HUDEP-2 (cell line): ENCODE results near the gene ZNF275.
"Not testable (repeated sequence)": the region's sequence is repeated elsewhere in the genome, so short reads cannot be mapped to it uniquely, and the experiment has no call there.

Experiments used
- DNase-seq, 76 experiments: peaks; one replicate each; lab custom pipeline; 2025; ENCODE audit not compliant: unreplicated experiment in 76 of 76; lab: John Stamatoyannopoulos, UW

Gene ZNF275

GRCh38 chrX:153384973-153385372 lies 51.0 kb downstream of the ZNF275 start:
- DNase-seq, result not testable (repeated sequence)

- DNase-seq, result no peak
Measured at GRCh38 chrX:153386097-153386496, 52.1 kb downstream of the ZNF275 start.

GRCh38 chrX:153387345-153387744 lies 53.4 kb downstream of the ZNF275 start:
- DNase-seq, result no peak

- no peak for DNase-seq
Measured at GRCh38 chrX:153387987-153388721, 54.2 kb downstream of the ZNF275 start.

GRCh38 chrX:153388722-153389459 lies 54.9 kb downstream of the ZNF275 start:
- DNase-seq, result no peak

DNA sequence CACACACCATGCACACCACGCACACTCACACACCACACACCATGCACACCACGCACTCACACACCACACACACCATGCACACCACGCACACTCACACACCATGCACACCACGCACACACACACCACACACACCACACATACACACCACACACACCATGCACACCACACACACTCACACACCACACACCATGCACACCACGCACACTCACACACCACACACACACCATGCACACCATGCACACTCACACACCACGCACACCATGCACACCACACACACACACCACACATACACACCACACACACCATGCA lies 55.5 kb downstream of the ZNF275 start:
- DNase-seq, result not testable (repeated sequence)

GRCh38 chrX:153392642-153393321 lies 58.8 kb downstream of the ZNF275 start:
- no peak for DNase-seq

GRCh38 chrX:153394612-153395011 lies 60.7 kb downstream of the ZNF275 start:
- DNase-seq, result no peak

DNA sequence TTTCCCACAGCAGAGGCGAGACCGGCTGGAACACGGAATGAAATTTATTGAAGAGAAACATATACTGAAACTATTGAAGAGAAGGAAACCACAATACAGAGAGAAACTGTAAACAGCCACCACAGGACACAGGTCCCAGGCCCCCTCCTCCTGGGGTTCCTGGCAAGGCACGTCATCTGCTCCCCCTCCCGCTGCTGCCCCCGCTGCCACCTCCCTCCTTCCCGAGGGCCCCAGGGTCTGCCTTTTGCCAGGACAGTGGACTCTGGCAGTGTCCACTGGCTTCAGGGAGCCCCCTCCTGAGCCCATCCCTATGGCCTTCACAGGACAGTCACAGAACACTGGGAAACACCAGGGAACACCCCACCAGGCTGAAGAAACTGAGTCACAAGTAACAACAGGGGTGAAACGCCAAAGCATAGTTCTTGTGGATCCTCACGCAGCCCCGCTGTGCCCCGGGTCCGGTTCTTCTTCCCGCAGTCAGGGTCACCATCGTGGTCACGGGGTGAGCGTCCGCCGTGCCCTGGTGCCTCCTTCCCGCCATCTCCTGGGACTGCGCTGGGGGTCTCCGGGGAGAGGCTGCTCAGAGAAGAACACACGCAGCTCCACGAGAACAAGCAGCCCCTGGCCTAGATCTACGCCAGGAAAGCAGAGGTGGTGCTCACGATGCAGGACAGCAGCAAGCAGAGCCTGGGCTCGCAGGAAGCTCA lies 61.8 kb downstream of the ZNF275 start:
- no peak for DNase-seq

GRCh38 chrX:153396320-153397195 lies 62.6 kb downstream of the ZNF275 start:
- no peak for DNase-seq

DNA sequence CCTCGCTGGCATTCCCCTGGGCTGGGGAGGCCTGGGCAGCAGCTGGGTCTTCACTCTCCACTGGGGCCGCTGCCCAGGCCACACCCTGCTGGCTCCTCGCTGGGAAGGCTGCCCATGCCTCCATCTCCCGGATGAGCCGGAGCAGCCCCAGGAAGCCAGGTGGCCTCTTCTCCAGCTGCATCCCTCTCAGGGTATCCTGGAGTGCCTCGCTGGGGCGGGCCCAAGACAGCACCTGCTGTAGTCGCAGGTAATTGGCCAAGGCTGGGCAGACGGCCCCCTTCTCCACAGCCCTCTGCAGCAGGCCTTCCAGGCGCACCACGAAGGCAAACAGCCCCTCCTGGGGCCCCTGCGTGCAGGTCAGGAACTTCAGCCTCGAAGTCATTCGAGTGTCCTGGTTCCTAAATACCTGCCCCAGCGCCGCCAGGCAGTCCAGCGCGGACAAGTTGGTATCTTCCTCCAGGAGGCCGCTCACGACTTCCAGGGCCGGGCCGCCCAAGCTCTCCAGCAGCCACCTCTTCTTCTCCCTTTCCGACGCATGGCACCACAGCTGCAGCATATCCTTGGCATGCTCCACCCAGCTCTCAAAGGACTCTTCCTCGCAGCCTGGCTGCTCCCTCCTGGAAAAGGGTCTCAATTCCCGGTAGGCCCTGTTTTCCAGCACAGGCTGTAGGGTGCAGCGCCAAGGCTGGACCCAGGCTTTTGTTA lies 63.5 kb downstream of the ZNF275 start:
- DNase-seq, result no peak

- no peak for DNase-seq
Measured at GRCh38 chrX:153398275-153398960, 64.5 kb downstream of the ZNF275 start.

DNA sequence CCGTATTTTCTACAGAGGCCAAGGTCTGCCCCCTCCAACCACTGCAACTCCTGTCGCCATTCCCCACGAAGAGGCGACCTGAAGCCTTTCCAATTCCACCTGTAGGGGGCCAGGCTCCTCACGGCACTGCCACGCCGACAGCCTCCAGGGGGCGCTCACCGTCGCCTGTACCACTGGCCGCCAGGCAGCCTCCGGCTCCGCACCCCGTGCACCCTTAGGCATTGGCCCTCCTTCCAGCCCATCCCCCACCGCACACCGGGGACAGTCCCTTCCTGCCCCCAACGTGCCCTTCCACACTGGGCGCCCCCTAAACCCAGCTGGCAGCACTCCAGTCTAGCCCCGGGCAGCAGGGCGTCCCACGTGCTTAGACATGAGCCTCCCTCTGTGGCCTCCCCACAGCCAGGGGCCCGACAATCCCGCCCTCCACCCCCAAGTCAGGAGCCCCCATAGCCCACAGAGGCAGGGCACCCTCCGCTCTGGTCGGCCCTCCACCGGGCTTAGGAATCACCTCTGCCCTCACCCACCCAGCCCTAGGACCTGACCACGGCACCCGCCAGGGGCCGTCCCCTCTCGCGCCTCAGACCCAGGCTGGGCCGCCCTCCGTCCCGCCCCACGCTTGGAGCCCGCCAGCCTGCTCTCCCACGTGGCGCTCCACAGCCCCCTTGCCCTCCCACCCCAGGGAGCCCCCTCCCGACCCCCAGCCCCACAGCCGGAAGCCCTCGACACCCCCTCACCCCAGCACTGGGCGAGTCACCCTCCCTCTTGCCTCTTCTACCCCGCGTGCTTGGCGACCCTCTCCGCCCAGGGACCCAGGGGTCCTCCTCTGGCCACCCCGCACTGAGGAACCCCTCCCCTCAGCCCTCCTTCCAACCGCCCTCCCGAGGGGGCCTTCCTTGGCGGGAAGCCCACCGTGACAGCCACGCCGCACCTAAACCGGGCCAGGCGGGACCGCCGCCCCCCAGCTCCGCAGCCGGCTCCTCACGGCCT lies 66.5 kb downstream of the ZNF275 start:
- DNase-seq, result peak in 56 of 76 experiments; percentile 1 to 59 (median 22)

DNA sequence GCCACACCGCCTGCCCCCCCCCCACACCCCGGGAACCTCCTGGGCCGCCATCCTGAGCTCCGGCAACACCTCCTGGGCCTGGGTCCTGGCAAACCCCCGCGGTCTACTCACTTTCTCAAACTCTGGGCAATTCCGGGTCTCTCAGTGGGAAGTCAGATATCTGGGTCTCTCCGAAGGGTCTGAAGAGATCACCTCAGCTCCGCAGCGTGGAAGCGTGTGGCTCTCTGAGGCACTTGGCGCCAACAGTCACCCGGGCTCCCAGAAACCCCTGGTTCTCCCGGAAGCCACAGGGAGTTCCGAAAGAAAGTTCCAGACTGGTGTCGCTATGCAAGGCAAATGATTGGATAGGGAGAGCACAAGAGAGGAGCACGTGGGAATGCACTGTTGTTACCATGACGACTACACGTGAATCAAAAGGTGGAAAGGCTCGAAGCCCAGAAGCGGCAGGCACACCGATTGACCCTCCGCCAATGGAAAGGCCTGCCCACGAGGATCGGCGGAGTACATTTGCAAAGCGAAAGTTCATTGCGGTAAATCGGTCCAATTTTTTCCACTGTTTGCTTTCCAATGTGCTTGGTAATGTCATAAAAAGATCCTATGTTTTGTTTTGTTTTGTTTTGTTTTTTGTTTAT lies 67.3 kb downstream of the ZNF275 start, which contains the start of gene PNMA6E:
PNMA6E (minus strand) TSS at position 218 of the 632 bp plus-strand sequence. CDS start 2,501 bp downstream, outside the sequence.
- DNase-seq, result no peak
